Body of pancreas (tissue), 4 donors: Measurements from ENCODE around the gene RIMS1. TPM values are rescaled to one million over a fixed set of nuclear protein-coding genes. Genes with fewer than 3 reads are reported as not detected.

ENCODE experiments used
- ATAC-seq: fragments of 150-250 bp; one replicate; pipeline ENCODE4 v1.9.1; 2016
- DNase-seq, 4 donors: peaks; one replicate each; pipeline ENCODE4 v3.0.0-alpha.2; 2019
- H3K27ac ChIP-seq, 4 donors: fragments of 200-600 bp; sonication (generic); 1 replicate in 3 of 4; 2 replicates in 1 of 4; pipeline versions ENCODE4 v1.5.1 to v1.6.1; 2016 to 2019; ENCODE audit warnings: mild to moderate bottlenecking in 1 of 4, mixed read lengths in 1 of 4, moderate library complexity in 1 of 4
- H3K27me3 ChIP-seq, 2 donors: fragments of 200-600 bp; sonication (generic); one replicate each; pipeline ENCODE4 v1.6.0; 2016; ENCODE audit warnings: mild to moderate bottlenecking in 1 of 2
- H3K36me3 ChIP-seq, 2 donors: fragments of 200-600 bp; sonication (generic); replicated peaks in 1 of 2; 2 replicates each; pipeline ENCODE4 v1.5.1; 2016; ENCODE audit warnings: low read depth in 2 of 2; ENCODE audit not compliant: insufficient read depth in 1 of 2
- H3K4me1 ChIP-seq: fragments of 200-600 bp; sonication (generic); one replicate; pipeline ENCODE4 v1.6.0; 2016
- H3K4me3 ChIP-seq, 2 donors: fragments of 200-600 bp; sonication (generic); 1 replicate in 1 of 2; 2 replicates in 1 of 2; pipeline ENCODE4 v1.5.1; 2016 to 2019
- H3K9me3 ChIP-seq, 3 donors: fragments of 200-600 bp; sonication (generic); 1 replicate in 2 of 3; 2 replicates in 1 of 3; pipeline ENCODE4 v1.5.1; 2016
- CTCF ChIP-seq, 7 experiments: fragments of 450-650 bp in 4 of 7; fragments of 200-600 bp in 3 of 7; sonication (generic) in 3 of 7; IDR thresholded peaks; one replicate each; pipeline ENCODE4 v1.5.1; 2016 to 2019; ENCODE audit warnings: antibody characterized with exemption in 7 of 7
- POLR2A ChIP-seq, 3 donors: fragments of 450-650 bp; IDR thresholded peaks; one replicate each; pipeline ENCODE4 v1.6.1; 2016; ENCODE audit warnings: antibody characterized with exemption in 3 of 3, mild to moderate bottlenecking in 2 of 3
- WGBS, 2 donors: methylation state at CpG; one replicate each; pipeline ENCODE4 v1.1.5; 2017; 5-methylcytosine and 5-hydroxymethylcytosine counted together
- intact Hi-C: fragments of 100-400 bp; cut with DNase I; formaldehyde crosslinking; loops from one replicate; pipeline ENCODE4 v1.15.1; 2023
- total RNA-seq, 2 donors: library from RNA; depleted of rRNA; stranded (reverse); fragments of >200 nt; gene quantifications; one replicate each; pipeline ENCODE4 v1.1.0, GENCODE V29; 2016

The RIMS1 gene
- total RNA-seq, 2 donors from 2014 or later, result 0.78 to 5.9 TPM

GRCh38 chr6:72389698-72390097 is 503.3 kb downstream of the RIMS1 start:
- Histone ChIP-seq H3K36me3 (no peaks in the 10 kb centered on the region), H3K4me3 (no peak overlapping the region), H3K27me3 (no peaks in the 10 kb centered on the region), H3K27ac (no peak overlapping the region), H3K9me3 (no peaks in the 10 kb centered on the region), H3K4me1 (no peaks in the 10 kb centered on the region)
- 87 to 93% methylated on average over 1 of the region's 1 CpG for WGBS, 2 donors
- ATAC-seq (no peak), DNase-seq (no peak)
- no peak for TF ChIP-seq CTCF (IDR thresholded peaks at IDR 0.05)
- no peak for TF ChIP-seq POLR2A (IDR thresholded peaks at IDR 0.05)
- intact Hi-C loops, result no loop called here

- intact Hi-C loops, result no loop called here
- Histone ChIP-seq H3K27ac (no peak overlapping the region), H3K27me3 (no peaks in the 10 kb centered on the region), H3K4me1 (no peaks in the 10 kb centered on the region), H3K4me3 (no peak overlapping the region), H3K9me3 (no peaks in the 10 kb centered on the region), H3K36me3 (no peaks in the 10 kb centered on the region)
- no peak for DNase-seq
- WGBS, 2 donors, result 77% methylated on average over 4 of the region's 4 CpGs
- no peak for TF ChIP-seq POLR2A (IDR thresholded peaks at IDR 0.05)
- no peak for TF ChIP-seq CTCF (IDR thresholded peaks at IDR 0.05)
- no peak for ATAC-seq
Observed at GRCh38 chr6:72390548-72390947, 504.2 kb downstream of the RIMS1 start.

GRCh38 chr6:72401865-72402264 is 515.5 kb downstream of the RIMS1 start:
- no peaks in the 10 kb centered on the region for H3K9me3 ChIP-seq
- no peaks in the 10 kb centered on the region for H3K27me3 ChIP-seq
- ATAC-seq (no peak), DNase-seq (no peak)
- no peak overlapping the region for H3K4me3 ChIP-seq
- intact Hi-C loops, result no loop called here
- no peaks in the 10 kb centered on the region for H3K36me3 ChIP-seq
- no peaks in the 10 kb centered on the region for H3K4me1 ChIP-seq
- H3K27ac ChIP-seq, result no peak overlapping the region
- TF ChIP-seq POLR2A (IDR thresholded peaks at IDR 0.05), result no peak
- TF ChIP-seq CTCF (IDR thresholded peaks at IDR 0.05), result no peak

- H3K9me3 ChIP-seq, result no peaks in the 10 kb centered on the region
- ATAC-seq (no peak), DNase-seq (no peak)
- WGBS, 2 donors, result 78% methylated on average over 2 of the region's 2 CpGs
- intact Hi-C loops, result no loop called here
- no peaks in the 10 kb centered on the region for H3K36me3 ChIP-seq
- no peaks in the 10 kb centered on the region for H3K27me3 ChIP-seq
- no peaks in the 10 kb centered on the region for H3K4me1 ChIP-seq
- no peak overlapping the region for H3K27ac ChIP-seq
- TF ChIP-seq CTCF (IDR thresholded peaks at IDR 0.05) (no peak), POLR2A (IDR thresholded peaks at IDR 0.05) (no peak)
- no peak overlapping the region for H3K4me3 ChIP-seq
Observed at GRCh38 chr6:72403413-72403812, 517.1 kb downstream of the RIMS1 start.

- Histone ChIP-seq H3K4me1 (no peaks in the 10 kb centered on the region), H3K27me3 (no peaks in the 10 kb centered on the region), H3K27ac (no peak overlapping the region), H3K9me3 (no peaks in the 10 kb centered on the region), H3K36me3 (no peaks in the 10 kb centered on the region), H3K4me3 (no peak overlapping the region)
- TF ChIP-seq CTCF (IDR thresholded peaks at IDR 0.05) (no peak), POLR2A (IDR thresholded peaks at IDR 0.05) (no peak)
- intact Hi-C loops, result no loop called here
- ATAC-seq (no peak), DNase-seq (no peak)
- 42 to 43% methylated on average over 2 of the region's 2 CpGs for WGBS, 2 donors
Observed at GRCh38 chr6:72406517-72406916, 520.2 kb downstream of the RIMS1 start.
